Stimulated activated CD4-positive, alpha-beta T cell treated with anti-CD3 and anti-CD28 coated beads, TNF-alpha, amount 100 ng/mL, for 4 hours (primary cell): ENCODE data around the gene C21orf91.
"Not testable (repeated sequence)": the region's sequence is repeated elsewhere in the genome, so short reads cannot be mapped to it uniquely, and the experiment has no call there.

ENCODE experiments used
- DNase-seq, 3 experiments: peaks; one replicate each; pipeline ENCODE4 v3.0.0-alpha.2; 2020; ENCODE audit warnings: low read depth in 3 of 3

C21orf91 gene

DNA sequence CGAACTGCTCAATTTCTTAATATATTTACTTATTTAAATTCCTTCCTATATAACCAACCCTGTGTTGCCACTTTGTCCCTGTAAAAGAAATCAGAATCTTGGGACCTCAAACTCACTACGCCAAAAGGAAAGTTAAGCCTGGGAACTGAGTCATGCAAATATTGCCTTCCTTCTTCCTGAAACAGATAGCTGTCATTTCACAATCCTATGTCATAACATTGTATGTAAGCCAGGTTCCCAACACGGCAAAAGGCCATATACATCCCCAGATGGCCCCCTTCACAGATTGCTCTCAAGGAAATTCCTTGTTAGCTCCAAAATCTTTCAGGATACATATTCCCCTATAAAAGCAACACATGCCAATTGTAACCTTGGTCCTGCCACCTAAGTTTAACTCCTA is 39.7 kb downstream of the C21orf91 start:
- no peak for DNase-seq

DNA sequence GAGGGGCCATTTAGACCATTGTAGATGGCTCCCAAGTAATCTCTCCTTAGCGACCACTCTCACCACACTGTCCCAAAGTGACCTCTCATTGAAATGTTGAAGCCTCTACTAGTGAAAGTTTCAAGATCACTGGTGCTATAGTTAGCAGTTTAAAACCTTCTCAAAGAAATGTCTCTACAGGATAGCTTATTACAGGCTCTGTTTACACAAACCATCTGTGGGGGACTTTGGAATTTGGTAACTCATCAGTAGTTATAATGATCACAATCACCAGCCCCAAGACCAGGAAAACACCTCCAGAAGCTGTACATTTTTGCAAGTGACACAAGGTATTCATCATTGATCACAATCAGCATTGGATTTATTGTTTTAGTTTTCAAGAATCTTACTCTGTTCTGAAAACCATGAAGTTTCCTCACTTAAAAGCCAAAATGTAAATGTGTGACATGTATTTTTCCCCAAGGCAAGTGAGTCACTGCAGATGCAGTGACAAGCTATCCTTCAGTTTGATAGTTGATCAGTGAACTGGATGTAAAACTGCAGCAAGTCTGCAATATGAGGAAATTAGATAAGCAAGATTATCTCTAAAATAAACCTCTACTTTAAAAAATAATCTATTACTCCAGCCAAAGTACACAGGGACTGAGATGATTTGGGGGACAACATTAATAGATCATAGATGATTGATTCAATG is 41.9 kb downstream of the C21orf91 start:
- DNase-seq: no peak

DNA sequence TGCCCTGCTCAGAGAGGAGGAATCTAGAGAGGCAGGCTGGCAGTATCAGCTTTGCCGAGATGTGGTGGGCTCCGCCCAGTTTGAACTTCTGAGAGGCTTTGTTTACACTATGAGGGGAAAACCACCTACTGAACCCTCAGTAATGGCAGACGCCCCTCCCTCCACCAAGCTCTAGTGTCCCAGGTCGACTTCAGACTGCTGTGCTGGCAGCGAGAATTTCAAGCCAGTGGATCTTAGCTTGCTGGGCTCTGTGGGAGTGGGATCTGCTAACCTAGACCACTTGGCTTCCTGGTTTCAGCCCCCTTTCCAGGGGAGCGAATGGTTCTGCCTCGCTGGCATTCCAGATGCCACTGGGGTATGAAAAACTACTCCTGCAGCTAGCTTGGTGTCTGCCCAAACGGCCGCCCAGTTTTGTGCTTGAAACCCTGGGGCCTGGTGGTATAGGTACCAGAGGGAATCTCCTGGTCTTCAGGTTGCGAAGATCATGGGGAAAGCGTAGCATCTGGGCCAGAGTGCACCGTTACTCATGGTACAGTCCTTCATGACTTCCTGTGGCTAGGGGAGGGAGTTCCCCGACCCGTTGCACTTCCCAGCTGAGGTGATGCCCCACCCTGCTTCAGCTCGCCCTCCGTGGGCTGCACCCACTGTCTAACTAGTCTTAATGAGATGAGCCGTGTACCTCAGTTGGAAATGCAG is 43.6 kb downstream of the C21orf91 start:
- DNase-seq: peak in 1 of 3 experiments; percentile 45

DNA sequence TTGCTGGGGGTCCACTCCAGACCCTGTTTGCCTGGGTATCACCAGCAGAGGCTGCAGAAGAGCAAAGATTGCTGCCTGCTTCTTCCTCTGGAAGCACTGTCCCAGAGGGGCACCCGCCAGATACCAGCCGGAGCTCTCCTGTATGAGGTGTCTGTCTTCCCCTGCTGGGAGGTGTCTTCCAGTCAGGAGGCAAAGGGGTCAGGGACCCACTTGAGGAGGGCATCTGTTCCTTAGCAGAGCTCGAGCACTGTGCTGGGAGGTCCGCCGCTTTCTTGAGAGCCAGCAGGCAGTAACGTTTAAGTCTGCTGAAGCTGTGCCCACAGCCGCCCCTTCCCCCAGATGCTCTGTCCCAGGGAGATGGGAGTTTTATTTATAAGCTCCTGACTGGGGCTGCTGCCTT is 44.1 kb downstream of the C21orf91 start:
- not testable (repeated sequence) for DNase-seq

DNA sequence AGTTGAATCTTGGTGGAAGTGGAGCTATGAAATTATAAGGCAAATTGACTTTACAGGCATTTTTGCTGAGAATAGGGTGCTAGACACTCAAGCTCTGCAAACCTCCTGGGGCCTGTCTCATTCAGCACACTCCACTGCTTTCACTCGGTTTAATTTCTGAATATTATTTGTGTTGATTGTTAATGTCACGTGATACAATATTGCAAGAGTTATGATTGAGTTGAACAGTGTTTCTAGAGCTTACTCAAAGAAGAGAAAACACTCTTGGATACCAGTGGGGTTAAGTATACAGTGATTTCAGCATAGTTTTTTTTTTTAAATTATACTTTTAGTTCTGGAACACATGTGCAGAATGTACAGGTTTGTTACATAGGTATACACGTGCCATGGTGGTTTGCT is 49.7 kb downstream of the C21orf91 start:
- no peak for DNase-seq

DNA sequence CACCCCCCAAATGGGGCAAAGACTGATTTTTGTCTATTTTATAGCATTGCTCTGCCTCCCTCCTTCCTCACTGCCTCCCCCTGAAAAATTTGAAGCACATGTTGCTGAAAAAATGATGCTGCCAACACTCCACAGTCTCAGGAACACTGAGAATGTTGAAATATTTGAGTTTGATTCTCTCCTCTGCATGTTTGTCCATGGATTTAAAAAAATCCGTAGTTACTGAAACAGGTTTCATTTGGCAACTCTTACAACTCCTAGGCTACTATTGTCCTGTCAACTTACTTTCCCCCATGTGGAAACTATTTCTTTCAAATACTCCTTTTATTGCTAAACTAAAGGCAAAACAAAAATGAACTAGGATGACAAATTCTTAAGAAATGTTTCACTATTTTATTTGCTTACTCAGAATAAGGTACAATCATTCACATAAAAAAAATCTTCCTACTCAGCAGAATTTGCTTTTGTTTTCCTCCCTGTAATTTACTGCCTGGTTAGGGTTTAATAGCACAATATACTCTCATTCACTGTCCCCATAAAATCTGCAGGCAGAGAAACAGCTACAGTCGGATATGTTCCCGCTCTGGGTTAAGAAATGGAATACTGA is 50.2 kb downstream of the C21orf91 start:
- DNase-seq: no peak

DNA sequence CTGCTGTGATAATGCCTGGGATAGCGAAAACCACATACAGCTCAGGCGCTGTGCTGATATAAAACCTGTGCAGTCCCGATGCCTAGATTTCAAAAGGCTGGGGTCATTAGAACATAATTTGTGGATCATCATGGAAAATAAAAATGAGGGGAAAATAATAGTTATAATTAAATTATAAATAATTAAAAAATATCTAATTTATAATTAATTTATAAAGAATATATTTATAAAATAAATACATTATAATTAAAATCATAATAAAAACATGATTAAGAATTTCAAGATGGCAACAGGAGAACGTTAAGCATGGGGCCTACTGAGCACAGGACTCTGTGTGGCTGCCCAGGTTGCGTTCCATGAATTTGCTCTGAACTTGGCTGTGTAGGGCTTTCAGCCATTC is 53.9 kb downstream of the C21orf91 start:
- no peak for DNase-seq

DNA sequence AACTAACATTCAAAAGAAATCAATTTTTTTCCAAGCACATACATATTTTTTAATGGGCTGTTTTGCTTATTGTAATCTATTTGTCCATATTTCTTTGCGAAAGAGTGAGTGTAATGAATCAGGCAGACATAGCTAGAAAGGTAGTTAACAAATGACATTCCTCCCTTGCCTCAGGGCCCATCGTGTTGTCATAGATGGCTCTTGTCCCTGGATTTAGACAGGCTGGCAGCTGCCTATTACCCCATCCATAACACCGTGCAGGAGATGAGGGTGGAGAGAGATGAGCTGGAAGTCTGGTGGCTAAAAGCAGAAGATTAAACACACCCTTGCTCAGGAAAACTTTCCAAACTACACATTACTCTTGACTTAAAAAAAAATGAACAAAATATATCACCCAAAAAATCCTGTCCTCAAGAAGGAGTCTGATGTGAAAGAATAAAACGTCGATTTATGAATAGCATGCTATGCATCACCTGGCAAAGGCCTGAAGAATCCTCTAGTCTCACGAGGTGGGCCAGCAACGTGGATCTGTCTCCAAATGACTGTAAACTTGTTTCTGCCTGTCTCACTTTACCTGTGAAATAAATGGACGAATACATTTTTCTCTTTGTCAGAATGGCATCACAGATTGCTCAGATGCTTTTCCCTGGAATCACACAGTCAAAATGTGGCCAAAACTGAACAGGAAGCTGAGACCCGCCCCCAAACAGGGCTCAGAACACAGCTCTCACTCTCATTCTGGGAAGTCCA is 55.7 kb downstream of the C21orf91 start:
- no peak for DNase-seq

DNA sequence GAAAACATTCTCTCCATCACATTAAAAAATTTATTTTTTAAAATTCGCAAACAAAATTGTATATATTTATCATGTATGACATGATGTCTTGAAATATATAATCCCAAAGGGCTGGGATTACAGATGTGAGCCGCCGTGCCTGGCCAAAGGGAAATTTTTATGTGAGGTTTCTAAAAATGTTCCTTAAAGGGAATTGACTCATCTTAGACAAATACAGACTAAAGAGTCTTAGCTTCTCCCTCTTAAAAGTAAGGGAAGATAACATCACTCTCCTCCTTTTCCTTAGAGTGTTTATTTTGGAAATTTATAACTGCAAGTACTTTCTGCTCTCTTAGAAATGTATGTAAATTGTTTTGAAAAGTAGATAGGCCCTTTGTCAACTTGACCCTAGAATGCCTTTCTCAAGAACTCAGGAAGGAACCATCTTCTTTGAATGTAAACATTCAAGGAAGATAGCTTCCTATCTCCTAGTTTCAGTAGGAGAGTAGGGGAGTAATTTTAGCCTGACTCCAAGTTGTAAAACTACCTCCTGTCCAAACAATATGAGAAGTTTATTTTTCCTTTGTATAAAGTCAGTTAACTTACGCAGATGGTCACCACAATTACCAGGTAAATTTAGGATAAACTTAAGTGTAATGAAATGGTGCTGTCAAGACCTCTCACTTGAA is 59.5 kb downstream of the C21orf91 start:
- no peak for DNase-seq

DNA sequence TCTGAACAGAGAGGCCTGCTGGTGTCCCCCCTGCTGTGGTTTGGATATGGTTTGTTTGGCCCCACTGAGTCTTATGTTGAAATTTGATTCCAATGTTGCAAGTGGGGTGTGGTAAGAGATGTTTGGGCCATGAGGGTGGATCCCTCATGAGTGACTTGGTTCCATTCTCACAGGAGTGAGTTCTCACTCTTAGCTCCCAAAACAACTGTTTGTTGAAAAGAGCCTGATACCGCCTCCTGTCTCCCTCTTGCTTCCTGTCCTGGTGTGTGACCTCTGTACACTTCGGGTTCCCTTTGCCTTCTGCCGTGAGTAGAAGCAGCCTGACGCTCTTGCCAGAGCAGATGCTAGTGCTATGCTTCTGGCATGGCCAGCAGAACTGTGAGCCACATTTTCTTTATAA is 60.5 kb downstream of the C21orf91 start:
- no peak for DNase-seq

DNA sequence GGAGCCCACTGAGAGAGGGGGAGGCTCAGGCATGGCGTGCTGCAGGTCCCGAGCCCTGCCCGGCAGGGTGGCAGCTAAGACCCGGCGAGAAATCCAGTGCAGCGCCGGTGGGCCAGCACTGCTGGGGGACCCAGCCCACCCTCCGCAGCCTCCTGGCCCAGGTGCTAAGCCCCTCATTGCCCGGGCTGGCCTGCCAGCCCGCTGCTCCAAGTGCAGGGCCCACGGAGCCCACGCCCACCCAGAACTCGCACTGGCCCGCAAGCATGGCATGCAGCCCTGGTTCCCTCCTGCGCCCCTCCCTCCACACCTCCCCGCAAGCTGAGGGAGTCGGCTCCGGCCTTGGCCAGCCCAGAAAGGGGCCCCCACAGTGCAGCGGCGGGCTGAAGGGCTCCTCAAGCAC is 61.5 kb downstream of the C21orf91 start:
- DNase-seq: no peak

DNA sequence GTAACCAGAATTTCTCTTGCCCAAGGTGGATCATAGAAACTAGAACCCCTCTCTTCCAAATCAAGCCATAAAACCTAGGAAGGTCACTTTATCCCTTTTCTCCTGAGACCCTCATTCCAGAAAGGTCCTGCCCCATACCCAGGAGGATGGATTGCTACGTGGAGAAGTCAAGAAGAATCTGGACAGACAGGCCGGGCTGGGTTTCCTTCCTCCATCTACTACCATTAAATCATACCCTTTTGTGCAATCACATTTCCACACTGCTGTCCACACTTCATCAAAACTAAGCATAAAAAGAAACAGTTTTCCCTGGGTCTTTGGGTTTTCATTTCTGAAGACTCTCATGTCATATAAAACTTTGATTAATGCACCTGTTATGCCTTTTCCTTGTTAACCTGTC is 65.4 kb downstream of the C21orf91 start:
- no peak for DNase-seq

DNA sequence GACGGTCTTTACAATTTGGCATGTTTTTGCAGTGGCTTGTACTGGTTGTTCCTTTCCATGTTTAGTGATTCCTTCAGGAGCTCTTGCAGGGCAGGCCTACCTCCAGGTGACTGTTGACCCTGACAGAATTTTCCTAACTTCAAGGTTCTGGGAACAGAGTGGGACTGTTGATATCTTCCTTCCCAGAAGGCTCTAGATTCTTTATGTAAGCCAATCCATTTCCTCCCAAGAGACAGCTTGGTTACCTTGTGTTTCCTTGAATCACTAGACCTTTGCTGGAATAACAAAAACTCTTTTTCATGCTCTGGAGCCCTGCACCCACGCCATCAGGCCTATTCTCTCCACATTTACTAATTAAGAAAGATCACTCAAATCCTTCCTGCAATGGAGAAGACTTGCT is 67.0 kb downstream of the C21orf91 start:
- DNase-seq: no peak

DNA sequence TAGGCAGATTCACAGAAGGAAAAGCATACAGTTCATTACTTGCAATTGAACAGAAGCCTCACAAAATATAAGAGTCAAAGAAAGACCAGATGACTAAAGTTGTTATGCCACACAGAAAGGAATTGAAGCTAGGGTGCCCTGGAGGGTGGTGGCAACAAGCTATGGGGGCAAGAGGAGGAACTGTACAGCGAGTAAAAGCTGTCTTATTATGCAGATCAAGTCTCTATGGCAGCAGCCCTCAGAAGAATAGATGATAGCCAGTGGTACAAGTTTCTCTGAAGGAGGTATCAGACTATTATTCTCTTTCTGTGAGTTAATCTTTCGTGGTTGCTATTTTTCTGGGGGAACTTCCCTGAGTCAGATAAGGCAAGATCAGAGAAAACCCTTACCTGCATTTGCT is 72.2 kb downstream of the C21orf91 start:
- DNase-seq: no peak

DNA sequence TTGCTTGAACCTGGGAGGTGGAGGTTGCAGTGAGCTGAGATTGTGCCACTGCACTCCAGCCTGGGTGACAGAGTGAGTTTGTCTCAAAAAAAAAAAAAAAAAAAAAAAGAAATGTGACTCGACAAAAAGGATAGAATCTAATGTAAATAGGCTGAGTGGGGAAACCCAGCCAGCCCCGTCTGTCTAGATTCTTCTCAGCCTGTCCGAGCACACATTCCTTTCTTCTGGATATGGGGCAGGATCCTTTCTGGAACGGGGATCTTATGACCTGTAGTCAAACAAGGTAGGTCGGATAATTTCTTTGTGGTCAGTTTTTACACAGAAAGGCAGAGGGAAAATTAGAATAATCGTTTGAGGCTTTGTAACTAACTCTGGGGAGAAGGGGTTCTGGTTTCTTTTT is 74.1 kb downstream of the C21orf91 start:
- DNase-seq: no peak

DNA sequence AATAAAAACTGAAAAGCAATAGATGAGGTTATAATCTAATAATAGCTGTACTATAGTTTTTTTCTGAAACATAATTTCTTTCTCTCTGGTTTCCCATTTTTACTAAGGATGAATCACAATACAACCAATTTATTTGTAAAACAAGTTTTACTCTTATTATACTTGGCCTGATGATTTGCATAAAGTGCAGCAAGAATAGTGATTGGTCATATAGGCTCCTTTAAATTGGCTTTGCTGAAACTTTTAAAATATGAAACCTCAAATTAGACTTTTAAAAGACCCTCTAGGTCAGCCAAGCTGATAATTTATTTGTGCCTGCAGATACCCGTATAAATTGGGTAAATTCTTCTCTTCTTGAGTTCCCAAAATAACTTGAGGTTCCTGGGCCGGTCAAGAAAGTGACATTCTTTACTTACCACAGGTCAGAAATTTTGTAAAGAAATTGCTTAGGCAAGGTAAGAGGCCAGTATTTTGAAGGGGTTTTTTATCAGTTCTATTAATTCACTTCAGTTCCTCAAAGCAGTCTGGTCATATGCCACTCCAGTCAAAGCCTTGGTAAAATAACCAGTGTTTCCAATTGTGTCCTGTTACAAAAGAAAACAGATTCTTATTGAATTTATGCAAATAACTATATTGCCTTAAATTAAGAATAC is 76.1 kb downstream of the C21orf91 start:
- DNase-seq: no peak

DNA sequence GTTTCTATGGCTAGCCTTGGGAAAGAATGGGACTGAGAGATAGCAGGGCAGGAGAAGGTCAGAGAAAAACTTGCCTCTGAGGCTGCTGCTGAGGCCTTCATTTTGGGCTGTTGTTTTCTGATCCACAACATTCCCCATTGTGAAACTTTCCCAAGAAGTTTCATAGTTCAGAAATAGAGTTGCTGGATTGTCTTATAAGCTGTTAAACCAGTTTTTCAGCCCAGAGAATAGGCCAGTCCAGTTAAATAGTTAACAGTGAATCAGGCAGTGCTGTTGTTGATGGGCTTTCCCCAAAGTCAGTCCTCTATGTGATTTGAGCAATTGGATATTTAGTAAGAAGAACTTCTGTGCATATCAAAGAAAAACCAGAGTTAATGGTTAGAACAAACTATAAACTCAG is 77.0 kb downstream of the C21orf91 start:
- DNase-seq: no peak
